Kidney epithelial cell (primary cell): ENCODE data around the gene RERE. TPM values are rescaled to one million over a fixed set of nuclear protein-coding genes. Genes with fewer than 3 reads are reported as not detected.

Source experiments
- DNase-seq: peaks from one replicate; pipeline ENCODE4 v3.0.0-alpha.2; 2010; ENCODE audit warnings: low read depth
- H3K27me3 ChIP-seq: 2 replicates; pipeline ENCODE4 v1.6.0; 2011; ENCODE audit warnings: low read length; ENCODE audit not compliant: control insufficient read depth, insufficient read depth
- H3K36me3 ChIP-seq: 2 replicates; pipeline ENCODE4 v1.5.1; 2011; ENCODE audit warnings: low read length; ENCODE audit not compliant: control insufficient read depth, insufficient read depth
- H3K4me3 ChIP-seq: 2 replicates; pipeline ENCODE4 v1.5.1; 2011; ENCODE audit warnings: low read depth, mild to moderate bottlenecking, control low read depth, low read length
- total RNA-seq: library from RNA; depleted of rRNA; stranded (reverse); fragments of >200 nt; gene quantifications from 2 replicates; pipeline ENCODE4 v1.2.3, GENCODE V29; 2015
- TF ChIP-seq, protein P1 (sequence below): IDR thresholded peaks from 2 replicates; pipeline ENCODE4 v1.5.1; 2011; ENCODE audit warnings: mild to moderate bottlenecking, moderate library complexity, low read length, control low read depth, inconsistent platforms; ENCODE audit not compliant: insufficient read depth, poor library complexity, severe bottlenecking

The RERE gene
- total RNA-seq, 1 donor from 2014 or later = 47.5 TPM

GRCh38 chr1:8706995-8707396 lies 110.4 kb downstream of the RERE start:
- no peak overlapping the region for H3K4me3 ChIP-seq
- DNase-seq = no peak
- H3K27me3 ChIP-seq = no peaks in the 10 kb centered on the region
- H3K36me3 ChIP-seq = no peaks in the 10 kb centered on the region
- TF ChIP-seq, protein P1, sequence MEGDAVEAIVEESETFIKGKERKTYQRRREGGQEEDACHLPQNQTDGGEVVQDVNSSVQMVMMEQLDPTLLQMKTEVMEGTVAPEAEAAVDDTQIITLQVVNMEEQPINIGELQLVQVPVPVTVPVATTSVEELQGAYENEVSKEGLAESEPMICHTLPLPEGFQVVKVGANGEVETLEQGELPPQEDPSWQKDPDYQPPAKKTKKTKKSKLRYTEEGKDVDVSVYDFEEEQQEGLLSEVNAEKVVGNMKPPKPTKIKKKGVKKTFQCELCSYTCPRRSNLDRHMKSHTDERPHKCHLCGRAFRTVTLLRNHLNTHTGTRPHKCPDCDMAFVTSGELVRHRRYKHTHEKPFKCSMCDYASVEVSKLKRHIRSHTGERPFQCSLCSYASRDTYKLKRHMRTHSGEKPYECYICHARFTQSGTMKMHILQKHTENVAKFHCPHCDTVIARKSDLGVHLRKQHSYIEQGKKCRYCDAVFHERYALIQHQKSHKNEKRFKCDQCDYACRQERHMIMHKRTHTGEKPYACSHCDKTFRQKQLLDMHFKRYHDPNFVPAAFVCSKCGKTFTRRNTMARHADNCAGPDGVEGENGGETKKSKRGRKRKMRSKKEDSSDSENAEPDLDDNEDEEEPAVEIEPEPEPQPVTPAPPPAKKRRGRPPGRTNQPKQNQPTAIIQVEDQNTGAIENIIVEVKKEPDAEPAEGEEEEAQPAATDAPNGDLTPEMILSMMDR = no peak

DNA sequence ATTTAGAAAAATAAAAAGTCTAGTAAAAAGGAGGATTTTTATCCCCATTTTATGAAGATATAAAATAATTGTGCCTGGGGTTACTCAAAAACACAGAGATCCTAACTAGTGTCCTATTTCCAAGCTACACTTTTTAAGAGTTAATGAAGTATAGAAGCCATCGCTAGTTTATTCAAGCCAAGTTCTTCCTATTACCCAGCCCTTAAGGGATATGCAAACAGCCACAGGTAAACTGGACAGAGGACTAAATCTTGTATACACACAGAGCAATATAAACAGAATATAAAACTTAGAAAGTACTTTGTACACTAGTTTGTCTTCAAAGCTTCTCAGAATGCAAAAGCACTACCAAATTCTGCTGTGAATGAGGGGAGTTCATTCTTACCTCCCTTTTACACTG lies 111.1 kb downstream of the RERE start:
- H3K4me3 ChIP-seq = no peak overlapping the region
- H3K36me3 ChIP-seq = no peaks in the 10 kb centered on the region
- H3K27me3 ChIP-seq = no peaks in the 10 kb centered on the region
- TF ChIP-seq, protein P1 = no peak
- DNase-seq = no peak

- TF ChIP-seq, protein P1 = no peak
- no peaks in the 10 kb centered on the region for H3K27me3 ChIP-seq
- no peak for DNase-seq
- H3K4me3 ChIP-seq = no peak overlapping the region
- no peaks in the 10 kb centered on the region for H3K36me3 ChIP-seq
Observed at GRCh38 chr1:8704866-8705506, 112.5 kb downstream of the RERE start.

DNA sequence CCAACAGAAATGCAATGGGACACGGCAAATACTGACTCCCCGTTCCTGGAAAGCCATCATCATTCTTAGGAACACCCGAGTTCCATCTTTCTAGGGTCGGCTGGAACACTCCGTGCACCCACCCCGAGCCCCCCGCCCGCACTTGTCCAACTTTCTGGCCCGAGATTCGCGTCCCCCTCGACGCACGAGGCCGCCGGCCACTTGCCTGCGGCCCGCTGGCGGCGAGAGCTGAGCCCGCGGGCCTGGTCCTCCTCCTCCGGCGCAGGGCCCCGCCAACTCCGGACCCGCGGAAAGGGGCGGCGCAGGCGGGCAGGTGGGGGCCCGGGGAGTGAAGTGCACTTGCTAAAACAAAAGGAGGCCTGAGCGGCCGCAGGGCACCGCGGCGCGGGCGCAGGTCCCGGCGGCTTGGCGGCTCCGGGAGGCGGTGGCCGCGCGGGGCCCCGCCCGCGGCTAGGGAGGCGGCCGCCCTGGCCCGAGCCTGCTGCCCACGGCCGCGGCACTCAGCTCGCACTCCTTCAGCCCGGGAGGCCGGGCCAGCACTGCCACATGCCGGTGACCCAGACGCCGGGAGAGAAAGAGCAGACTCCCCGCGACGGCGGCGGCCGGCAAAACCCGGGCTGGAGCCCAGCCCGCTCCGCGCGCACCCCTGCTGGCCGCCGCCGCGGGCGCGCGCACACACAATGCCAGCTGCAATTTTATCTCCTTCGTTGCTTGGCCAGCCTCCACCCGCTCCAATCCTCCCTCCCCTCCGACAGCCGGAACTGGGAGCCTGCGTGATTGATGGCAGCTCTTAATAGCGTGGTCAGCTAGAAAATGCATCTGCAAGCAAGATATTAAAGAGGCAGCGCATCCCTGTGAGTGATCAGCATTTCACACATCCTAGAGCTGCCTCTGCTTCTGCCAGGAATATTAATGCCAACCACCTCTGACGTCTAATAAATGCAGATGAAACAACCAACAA lies 114.3 kb downstream of the RERE start:
- peak; percentile 64 for DNase-seq
- H3K27me3 ChIP-seq = no peaks in the 10 kb centered on the region
- H3K36me3 ChIP-seq = no peaks in the 10 kb centered on the region
- TF ChIP-seq, protein P1 = peak; percentile 16
- H3K4me3 ChIP-seq = peak overlapping the region; percentile 66

GRCh38 chr1:8702472-8702849 lies 115.0 kb downstream of the RERE start:
- TF ChIP-seq, protein P1 = no peak
- Histone ChIP-seq H3K27me3 (no peaks in the 10 kb centered on the region), H3K4me3 (peak overlapping the region; percentile 66), H3K36me3 (no peaks in the 10 kb centered on the region)
- no peak for DNase-seq
